H1 (cell line): ENCODE measurements around the gene RAB40A. TPM values are rescaled to one million over a fixed set of nuclear protein-coding genes. Genes with fewer than 3 reads are reported as not detected.

Source experiments
- CTCF ChIA-PET: fragments of 300-600 bp; sonication (Branson Sonifier 250); formaldehyde crosslinking; loops from one replicate; lab custom pipeline; 2021; ENCODE audit not compliant: partially characterized antibody; lab: Charles Lee
- POLR2A ChIA-PET: fragments of 300-600 bp; sonication (Branson Sonifier 250); formaldehyde crosslinking; loops from one replicate; lab custom pipeline; 2021; ENCODE audit warnings: inconsistent platforms; ENCODE audit not compliant: partially characterized antibody; lab: Charles Lee
- DNase-seq, 2 experiments: peaks; one replicate each; pipeline versions ENCODE4 v3.0.0 to v3.0.0-alpha.2; 2010 to 2022; ENCODE audit warnings: low spot score in 2 of 2, low read depth in 1 of 2, mixed read lengths in 1 of 2
- FAIRE-seq: peaks from 2 replicates; lab custom pipeline; 2011; peaks lifted over from hg19 to GRCh38; lab: Jason Lieb, UNC
- H2AFZ ChIP-seq: 2 replicates; pipeline ENCODE4 v1.8.1; 2012; ENCODE audit warnings: low read length, inconsistent platforms
- H2AK5ac ChIP-seq: 2 replicates; pipeline ENCODE4 v1.6.1; 2013; ENCODE audit warnings: low read depth, low read length
- H2BK120ac ChIP-seq: replicated peaks from 2 replicates; pipeline ENCODE3; 2013; ENCODE audit warnings: low read depth, low read length, inconsistent platforms
- H2BK12ac ChIP-seq: 2 replicates; pipeline ENCODE4 v1.6.1; 2013; ENCODE audit warnings: low read depth, low read length
- H2BK15ac ChIP-seq: 2 replicates; pipeline ENCODE4 v1.6.1; 2013; ENCODE audit warnings: low read length
- H2BK20ac ChIP-seq: 2 replicates; pipeline ENCODE4 v1.6.1; 2013; ENCODE audit warnings: low read length
- H2BK5ac ChIP-seq: 2 replicates; pipeline ENCODE4 v1.6.1; 2013; ENCODE audit warnings: low read depth, low read length
- H3K14ac ChIP-seq: 2 replicates; pipeline ENCODE4 v1.6.1; 2013; ENCODE audit warnings: inconsistent platforms; ENCODE audit not compliant: insufficient read length
- H3K18ac ChIP-seq: 2 replicates; pipeline ENCODE4 v1.6.1; 2013; ENCODE audit warnings: low read length; ENCODE audit errors: extremely low read depth
- H3K23ac ChIP-seq: 2 replicates; pipeline ENCODE4 v1.6.1; 2013; ENCODE audit warnings: inconsistent platforms; ENCODE audit not compliant: insufficient read length
- H3K23me2 ChIP-seq: 2 replicates; pipeline ENCODE4 v1.6.1; 2013; ENCODE audit warnings: low read depth, low read length
- H3K27ac ChIP-seq: 2 replicates; pipeline ENCODE4 v1.6.1; 2011; ENCODE audit warnings: low read depth, low read length, inconsistent platforms
- H3K27me3 ChIP-seq, 4 experiments: replicated peaks in 1 of 4; 1 replicate in 1 of 4; 2 replicates in 3 of 4; pipeline versions ENCODE4 v1.6.1 to v1.8.1; 2011 to 2013; ENCODE audit warnings: low read length in 3 of 4, mild to moderate bottlenecking in 3 of 4, inconsistent platforms in 2 of 4, mixed read lengths in 2 of 4, moderate library complexity in 1 of 4; ENCODE audit not compliant: control insufficient read depth in 3 of 4, insufficient read depth in 3 of 4; ENCODE audit errors: extremely low read depth in 1 of 4
- H3K36me3 ChIP-seq, 4 experiments: 2 replicates each; pipeline versions ENCODE4 v1.6.1 to v1.8.1; 2011 to 2013; ENCODE audit warnings: mild to moderate bottlenecking in 4 of 4, low read length in 3 of 4, moderate library complexity in 2 of 4, control low read depth in 1 of 4, inconsistent platforms in 1 of 4; ENCODE audit not compliant: insufficient read depth in 4 of 4, control insufficient read depth in 2 of 4
- H3K4ac ChIP-seq: replicated peaks from 2 replicates; pipeline ENCODE3; 2013; ENCODE audit warnings: low read length, low read depth, mixed read lengths, inconsistent platforms; ENCODE audit not compliant: insufficient read length
- H3K4me1 ChIP-seq, 4 experiments: replicated peaks in 1 of 4; 1 replicate in 1 of 4; 2 replicates in 3 of 4; pipeline versions ENCODE4 v1.6.1 to v1.8.1; 2011 to 2013; ENCODE audit warnings: low read length in 3 of 4, inconsistent platforms in 2 of 4, mixed read lengths in 1 of 4; ENCODE audit not compliant: insufficient read depth in 4 of 4, control insufficient read depth in 3 of 4
- H3K4me2 ChIP-seq, 2 experiments: 2 replicates each; pipeline versions ENCODE4 v1.6.1 to v1.8.1; 2011 to 2013; ENCODE audit warnings: low read depth in 2 of 2, low read length in 2 of 2, control low read depth in 1 of 2, inconsistent platforms in 1 of 2, mild to moderate bottlenecking in 1 of 2; ENCODE audit not compliant: insufficient read depth in 1 of 2
- H3K4me3 ChIP-seq, 4 experiments: fragments of 200-600, 300-600 bp in 1 of 4; sonication (generic), shearing (Covaris generic), sonication (Bioruptor Twin) in 1 of 4; 2 replicates each; pipeline versions ENCODE4 v1.5.1 to v1.8.1; 2011 to 2016; ENCODE audit warnings: low read length in 4 of 4, low read depth in 3 of 4, control low read depth in 2 of 4, inconsistent platforms in 2 of 4, mild to moderate bottlenecking in 2 of 4, mixed read lengths in 1 of 4, moderate library complexity in 1 of 4; ENCODE audit not compliant: insufficient read depth in 2 of 4; ENCODE audit errors: extremely low read depth in 1 of 4
- H3K56ac ChIP-seq: replicated peaks from 2 replicates; pipeline ENCODE3; 2013; ENCODE audit warnings: low read depth, mild to moderate bottlenecking, mixed read lengths, low read length, inconsistent platforms; ENCODE audit not compliant: insufficient read length
- H3K79me1 ChIP-seq: 2 replicates; pipeline ENCODE4 v1.6.1; 2013; ENCODE audit warnings: low read depth, low read length, control low read depth
- H3K79me2 ChIP-seq, 2 experiments: 2 replicates each; pipeline versions ENCODE4 v1.6.1 to v1.8.1; 2012 to 2013; ENCODE audit warnings: low read length in 2 of 2, mild to moderate bottlenecking in 2 of 2, inconsistent platforms in 1 of 2; ENCODE audit not compliant: insufficient read depth in 2 of 2, control insufficient read depth in 1 of 2
- H3K9ac ChIP-seq, 4 experiments: replicated peaks in 1 of 4; 1 replicate in 1 of 4; 2 replicates in 3 of 4; pipeline versions ENCODE4 v1.6.1 to v1.8.1; 2011 to 2013; ENCODE audit warnings: low read depth in 3 of 4, low read length in 3 of 4, control low read depth in 2 of 4, mild to moderate bottlenecking in 2 of 4, moderate library complexity in 2 of 4, inconsistent platforms in 1 of 4; ENCODE audit errors: extremely low read depth in 1 of 4
- H3K9me3 ChIP-seq, 2 experiments: 2 replicates each; pipeline versions ENCODE4 v1.6.1 to v1.8.1; 2012 to 2013; ENCODE audit warnings: mild to moderate bottlenecking in 2 of 2, moderate library complexity in 2 of 2, control low read depth in 1 of 2, inconsistent platforms in 1 of 2, low read depth in 1 of 2, low read length in 1 of 2, mixed read lengths in 1 of 2; ENCODE audit not compliant: insufficient read depth in 2 of 2
- H4K20me1 ChIP-seq, 2 experiments: replicated peaks in 1 of 2; 2 replicates each; pipeline versions ENCODE3 to v1.8.1; 2011 to 2013; ENCODE audit warnings: inconsistent platforms in 2 of 2, low read length in 2 of 2, mild to moderate bottlenecking in 1 of 2; ENCODE audit not compliant: insufficient read depth in 2 of 2, control insufficient read depth in 1 of 2
- H4K5ac ChIP-seq: 2 replicates; pipeline ENCODE4 v1.6.1; 2013; ENCODE audit warnings: low read length, low read depth, mixed read lengths, inconsistent platforms; ENCODE audit not compliant: insufficient read length
- H4K8ac ChIP-seq: 2 replicates; pipeline ENCODE4 v1.8.0; 2013; ENCODE audit warnings: mild to moderate bottlenecking, moderate library complexity, low read length, inconsistent platforms; ENCODE audit not compliant: insufficient read depth; ENCODE audit errors: extremely low read depth
- H4K91ac ChIP-seq: replicated peaks from 2 replicates; pipeline ENCODE3; 2013; ENCODE audit warnings: low read length, mixed read lengths, inconsistent platforms; ENCODE audit not compliant: insufficient read length
- EGR1 ChIP-seq: IDR thresholded peaks from 2 replicates; pipeline ENCODE4 v1.6.1; 2011; ENCODE audit warnings: low read depth, low read length, borderline replicate concordance
- EP300 ChIP-seq, 2 experiments: IDR thresholded peaks; 1 replicate in 1 of 2; 2 replicates in 1 of 2; pipeline ENCODE4 v1.6.1; 2011 to 2012; ENCODE audit warnings: low read depth in 2 of 2, low read length in 2 of 2, mild to moderate bottlenecking in 2 of 2, borderline replicate concordance in 1 of 2, inconsistent platforms in 1 of 2, moderate library complexity in 1 of 2
- EZH2 ChIP-seq: fragments of 200-600 bp; sonication (generic); IDR thresholded peaks from 2 replicates; pipeline ENCODE4 v1.7.1; 2012; ENCODE audit warnings: low read depth, mild to moderate bottlenecking, moderate library complexity, low read length, inconsistent platforms; ENCODE audit not compliant: severe bottlenecking
- HDAC2 ChIP-seq, 2 experiments: fragments of 300-600 bp in 1 of 2; sonication (generic) in 1 of 2; IDR thresholded peaks; 2 replicates each; pipeline ENCODE4 v1.6.1; 2011 to 2012; ENCODE audit warnings: low read depth in 2 of 2, low read length in 2 of 2, mild to moderate bottlenecking in 2 of 2, moderate library complexity in 2 of 2, borderline replicate concordance in 1 of 2, inconsistent platforms in 1 of 2
- POLR2A ChIP-seq, 2 experiments: IDR thresholded peaks; 1 replicate in 1 of 2; 2 replicates in 1 of 2; pipeline ENCODE4 v1.6.1; 2011; ENCODE audit warnings: low read depth in 2 of 2, low read length in 2 of 2, mild to moderate bottlenecking in 2 of 2; ENCODE audit errors: control extremely low read depth in 1 of 2
- TAF7 ChIP-seq: optimal IDR thresholded peaks from 2 replicates; pipeline ENCODE3; 2011; ENCODE audit warnings: low read depth, mild to moderate bottlenecking, inconsistent platforms, low read length, moderate library complexity, borderline replicate concordance
- TEAD4 ChIP-seq: IDR thresholded peaks from 2 replicates; pipeline ENCODE4 v1.6.1; 2012; ENCODE audit warnings: low read depth, low read length, inconsistent platforms, mixed read lengths
- WGBS, 2 experiments: shearing (Covaris generic) in 1 of 2; methylation state at CpG; one replicate each; pipeline versions ENCODE4 v1.1.6 to v1.1.7; 2013 to 2015; ENCODE audit warnings: low lambda C conversion rate in 2 of 2, mixed read lengths in 2 of 2, inconsistent platforms in 1 of 2, low coverage in 1 of 2, missing lambda C conversion rate in 1 of 2; ENCODE audit not compliant: insufficient replicate concordance in 2 of 2, insufficient coverage in 1 of 2, insufficient read length in 1 of 2; ENCODE audit errors: extremely low coverage in 1 of 2, missing lambda C conversion rate in 1 of 2; 5-methylcytosine and 5-hydroxymethylcytosine counted together
- polyA plus RNA-seq, 7 experiments: library from polyadenylated mRNA; depleted of rRNA in 3 of 7; stranded (reverse) in 5 of 7; unstranded in 2 of 7; fragments of >200 nt in 5 of 7; fragments of 200-250 nt in 2 of 7; gene quantifications; 1 replicate in 5 of 7; 2 replicates in 1 of 7; 4 replicates in 1 of 7; pipeline versions ENCODE4 v1.2.1 to v1.2.3, GENCODE V29; 2011 to 2013; ENCODE audit warnings: missing spikeins in 2 of 7, mixed read lengths in 2 of 7
- total RNA-seq: library from RNA; stranded (reverse); fragmentation: NEBNext Ultra II Directional; extraction: Animal tissue kit (Norgen Biotek cat#: 25700); gene quantifications from 2 replicates; pipeline ENCODE4 v1.2.1, GENCODE V29; 2021

RAB40A gene
- total and polyA plus RNA-seq, 2 of the 8 experiments (the other 6 are each of a cell fraction or from before 2014, with no cell fraction given), result 0.09 to 0.21 TPM

- Histone ChIP-seq H3K27ac (no peak overlapping the region), H3K36me3 (no peaks in the 10 kb centered on the region), H2BK15ac (no peak overlapping the region), H2BK5ac (no peak overlapping the region), H2BK20ac (no peak overlapping the region), H3K4me3 (no peak overlapping the region), H3K9ac (no peak overlapping the region), H4K20me1 (no peaks in the 10 kb centered on the region), H3K27me3 (no peaks in the 10 kb centered on the region), H2BK120ac (no peak overlapping the region), H3K23me2 (no peaks in the 10 kb centered on the region), H3K4ac (no peak overlapping the region), H2BK12ac (no peak overlapping the region), H3K23ac (no peak overlapping the region), H2AFZ (no peak overlapping the region), H3K56ac (no peak overlapping the region), H4K5ac (no peak overlapping the region), H3K14ac (no peak overlapping the region), H4K91ac (no peak overlapping the region), H3K18ac (no peak overlapping the region), H3K4me2 (no peak overlapping the region), H3K9me3 (no peaks in the 10 kb centered on the region), H3K79me1 (no peaks in the 10 kb centered on the region), H3K79me2 (no peaks in the 10 kb centered on the region), H2AK5ac (no peak overlapping the region), H4K8ac (no peak overlapping the region), H3K4me1 (no peaks in the 10 kb centered on the region)
- DNase-seq, result no peak
- FAIRE-seq, result no peak
- 38% methylated on average over 1 of the region's 1 CpG; no CpG with 5 or more reads in 1 of the 2 experiments for WGBS, 2 experiments
- TF ChIP-seq TEAD4 (no peak), HDAC2 (IDR thresholded peaks at IDR 0.05; ENCODE audit: borderline replicate concordance in 1 of 2, low read depth in 2 of 2, low read length in 2 of 2) (no peak), TAF7 (no peak), EZH2 (no peak), EP300 (IDR thresholded peaks at IDR 0.05; ENCODE audit: borderline replicate concordance in 1 of 2, low read depth in 2 of 2, low read length in 2 of 2) (no peak), POLR2A (IDR thresholded peaks at IDR 0.05; ENCODE audit: control extremely low read depth in 1 of 2, low read depth in 2 of 2, low read length in 2 of 2) (no peak), EGR1 (no peak)
- ChIA-PET CTCF (no interaction called here), POLR2A (interaction anchor here (1.6 kb wide), 1 partner anchor 26 kb away, joined by 3 read pairs; no protein-coding TSS in a partner anchor)
Measured at GRCh38 chrX:103560256-103560655, 41.0 kb upstream of the RAB40A start.
